OCI-LY7 (cell line): ENCODE results near the gene TPCN1. TPM values are rescaled to one million over a fixed set of nuclear protein-coding genes. Genes with fewer than 3 reads are reported as not detected.

Experiments
- BruUV-seq: library from RNA; stranded (reverse); fragments of 400-500 nt; replicated peaks from 2 replicates; lab custom pipeline; 2021; lab: Mats Ljungman, UMichigan
- CTCF ChIA-PET: fragments of 300-600 bp; sonication (Branson Sonifier 250); formaldehyde crosslinking; loops from one replicate; lab custom pipeline; 2022; ENCODE audit warnings: antibody characterized with exemption; ENCODE audit not compliant: unreplicated experiment; lab: Charles Lee
- POLR2A ChIA-PET: fragments of 300-600 bp; sonication (Branson Sonifier 250); formaldehyde crosslinking; loops from one replicate; lab custom pipeline; 2022; ENCODE audit warnings: antibody characterized with exemption; lab: Charles Lee
- DNase-seq: peaks from one replicate; pipeline ENCODE4 v3.0.0-alpha.2; 2015; ENCODE audit warnings: low spot score
- H2AFZ ChIP-seq: fragments of 200-600 bp; sonication (generic), shearing (Covaris generic); 2 replicates; pipeline ENCODE4 v1.6.1; 2014; ENCODE audit warnings: mild to moderate bottlenecking, antibody characterized with exemption, low read length, moderate library complexity
- H3K27ac ChIP-seq: fragments of 200-600 bp; sonication (generic); 2 replicates; pipeline ENCODE4 v1.5.1; 2014; ENCODE audit warnings: mixed run types, low read depth, mild to moderate bottlenecking, moderate library complexity, low read length, inconsistent platforms; ENCODE audit not compliant: poor library complexity, severe bottlenecking
- H3K36me3 ChIP-seq: fragments of 200-600 bp; sonication (generic); 2 replicates; pipeline ENCODE4 v1.6.1; 2014; ENCODE audit warnings: mild to moderate bottlenecking, antibody characterized with exemption, low read length, moderate library complexity, mixed read lengths; ENCODE audit not compliant: insufficient read depth
- H3K4me1 ChIP-seq: fragments of 200-600 bp; sonication (generic); 2 replicates; pipeline ENCODE4 v1.5.1; 2014; ENCODE audit warnings: mild to moderate bottlenecking, low read length; ENCODE audit not compliant: insufficient read depth, poor library complexity, severe bottlenecking
- H3K4me2 ChIP-seq: fragments of 200-600 bp; sonication (generic); 2 replicates; pipeline ENCODE4 v1.6.1; 2014; ENCODE audit warnings: mild to moderate bottlenecking, low read length
- H3K4me3 ChIP-seq: fragments of 200-600 bp; sonication (generic); 2 replicates; pipeline ENCODE4 v1.5.1; 2014; ENCODE audit warnings: mild to moderate bottlenecking, low read depth, low read length; ENCODE audit not compliant: poor library complexity, severe bottlenecking
- H3K79me2 ChIP-seq: fragments of 200-600 bp; sonication (generic); 2 replicates; pipeline ENCODE4 v1.6.1; 2016; ENCODE audit warnings: low read depth, mild to moderate bottlenecking, low read length, moderate library complexity, mixed read lengths; ENCODE audit not compliant: insufficient read depth
- H3K9me2 ChIP-seq: fragments of 200-600 bp; sonication (generic); 2 replicates; pipeline ENCODE4 v1.6.1; 2016; ENCODE audit warnings: mild to moderate bottlenecking, low read length, mixed read lengths; ENCODE audit not compliant: insufficient read depth
- H3K9me3 ChIP-seq: fragments of 200-600 bp; sonication (generic); 2 replicates; pipeline ENCODE4 v1.6.1; 2014; ENCODE audit warnings: mild to moderate bottlenecking, mixed run types, low read length, mixed read lengths
- H4K20me1 ChIP-seq: fragments of 200-600 bp; sonication (generic); 2 replicates; pipeline ENCODE4 v1.6.1; 2014; ENCODE audit warnings: mild to moderate bottlenecking, antibody characterized with exemption, low read length, moderate library complexity, mixed read lengths; ENCODE audit not compliant: insufficient read depth
- EZH2phosphoT487 ChIP-seq: fragments of 200-600 bp; sonication (generic); IDR thresholded peaks from 2 replicates; pipeline ENCODE4 v1.6.1; 2018; ENCODE audit warnings: low read depth, borderline replicate concordance, mild to moderate bottlenecking, mixed run types, antibody characterized with exemption, low read length, moderate library complexity, mixed read lengths
- intact Hi-C: fragments of 100-400 bp; cut with micrococcal nuclease; formaldehyde crosslinking; loops from one replicate; pipeline ENCODE4 v1.10.0; 2022; ENCODE audit not compliant: unreplicated experiment
- total RNA-seq, 2 experiments: library from RNA; depleted of rRNA in 1 of 2; stranded (reverse); fragments of >200 nt in 1 of 2; shearing (Covaris generic) in 1 of 2; gene quantifications; 2 replicates each; pipeline ENCODE4 v1.2.3, GENCODE V29; 2014 to 2022
- TF ChIP-seq, protein P1 (sequence below): fragments of 200-600 bp; sonication (generic); conservative IDR thresholded peaks from 2 replicates; pipeline ENCODE4 v1.5.1; 2014; ENCODE audit warnings: mild to moderate bottlenecking, antibody characterized with exemption, low read length, moderate library complexity, mixed read lengths

The TPCN1 gene
- total RNA-seq, 2 experiments from 2014 or later, result 96.0 to 160 TPM

DNA sequence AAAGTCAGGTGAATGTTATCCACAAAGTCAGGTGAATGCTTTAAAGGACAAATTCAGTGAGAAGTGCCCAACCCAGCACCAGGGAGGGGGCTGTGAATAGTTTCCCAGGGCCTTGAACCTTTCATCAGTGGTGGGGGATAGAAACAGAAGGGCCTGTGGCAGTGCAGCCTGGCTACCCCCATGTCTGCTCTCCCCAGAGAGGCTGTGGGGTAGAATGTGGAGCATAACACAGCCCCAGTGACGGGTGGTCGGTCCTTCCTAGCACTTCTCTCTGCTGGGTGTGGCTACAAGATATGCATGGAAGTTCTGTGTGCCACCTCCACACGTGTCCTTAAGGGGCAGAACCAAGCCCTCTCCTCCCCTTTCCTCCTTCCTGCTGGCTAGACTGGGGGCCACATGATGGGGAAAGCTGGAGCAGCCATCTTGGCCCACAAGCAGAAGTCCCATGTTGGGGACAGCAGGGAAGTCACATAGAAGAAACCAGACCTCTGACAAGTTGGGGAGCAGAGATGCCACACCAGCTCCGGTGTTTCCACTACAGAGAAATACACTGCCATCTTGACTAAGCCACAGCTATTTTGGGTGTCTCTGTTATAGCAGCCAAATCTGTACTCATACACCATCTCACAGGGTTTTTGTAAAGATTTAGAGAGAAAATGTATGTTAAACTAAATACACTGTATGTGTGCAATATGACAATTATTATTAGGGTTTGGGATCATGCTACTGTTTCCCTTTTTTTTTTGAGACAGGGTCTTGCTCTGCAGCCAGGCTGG lies 18.8 kb upstream of the TPCN1 start:
- ChIA-PET POLR2A (interaction anchor here (0.7 to 13.0 kb wide), 3 partner anchors 10 to 130 kb away, joined by 3 to 183 read pairs (median 4); partner anchors contain the start of gene TPCN1), CTCF (interaction anchor here (0.5 kb wide), 1 partner anchor 13 kb away, joined by 4 read pairs; no protein-coding TSS in a partner anchor)
- H3K4me3 ChIP-seq, result no peak overlapping the region
- peaks cover 7% of the 10 kb centered on the region; the same call in 1 of the 2 replicates for H3K9me3 ChIP-seq
- no peak overlapping the region for H3K4me2 ChIP-seq
- peaks cover 73% of the 10 kb centered on the region for H3K4me1 ChIP-seq
- DNase-seq, result no peak
- peak overlapping the region; percentile 37 for H3K27ac ChIP-seq
- H2AFZ ChIP-seq, result no peak overlapping the region
- no TSS peak for BruUV-seq
- no peaks in the 10 kb centered on the region for H3K9me2 ChIP-seq
- intact Hi-C loops, result no loop called here
- peaks cover 70% of the 10 kb centered on the region for H3K36me3 ChIP-seq
- H3K79me2 ChIP-seq, result peaks cover 15% of the 10 kb centered on the region; the same call in 1 of the 2 replicates
- TF ChIP-seq, protein P1, sequence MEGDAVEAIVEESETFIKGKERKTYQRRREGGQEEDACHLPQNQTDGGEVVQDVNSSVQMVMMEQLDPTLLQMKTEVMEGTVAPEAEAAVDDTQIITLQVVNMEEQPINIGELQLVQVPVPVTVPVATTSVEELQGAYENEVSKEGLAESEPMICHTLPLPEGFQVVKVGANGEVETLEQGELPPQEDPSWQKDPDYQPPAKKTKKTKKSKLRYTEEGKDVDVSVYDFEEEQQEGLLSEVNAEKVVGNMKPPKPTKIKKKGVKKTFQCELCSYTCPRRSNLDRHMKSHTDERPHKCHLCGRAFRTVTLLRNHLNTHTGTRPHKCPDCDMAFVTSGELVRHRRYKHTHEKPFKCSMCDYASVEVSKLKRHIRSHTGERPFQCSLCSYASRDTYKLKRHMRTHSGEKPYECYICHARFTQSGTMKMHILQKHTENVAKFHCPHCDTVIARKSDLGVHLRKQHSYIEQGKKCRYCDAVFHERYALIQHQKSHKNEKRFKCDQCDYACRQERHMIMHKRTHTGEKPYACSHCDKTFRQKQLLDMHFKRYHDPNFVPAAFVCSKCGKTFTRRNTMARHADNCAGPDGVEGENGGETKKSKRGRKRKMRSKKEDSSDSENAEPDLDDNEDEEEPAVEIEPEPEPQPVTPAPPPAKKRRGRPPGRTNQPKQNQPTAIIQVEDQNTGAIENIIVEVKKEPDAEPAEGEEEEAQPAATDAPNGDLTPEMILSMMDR, result no peak
- no peak for TF ChIP-seq EZH2phosphoT487
- H4K20me1 ChIP-seq, result no peaks in the 10 kb centered on the region

DNA sequence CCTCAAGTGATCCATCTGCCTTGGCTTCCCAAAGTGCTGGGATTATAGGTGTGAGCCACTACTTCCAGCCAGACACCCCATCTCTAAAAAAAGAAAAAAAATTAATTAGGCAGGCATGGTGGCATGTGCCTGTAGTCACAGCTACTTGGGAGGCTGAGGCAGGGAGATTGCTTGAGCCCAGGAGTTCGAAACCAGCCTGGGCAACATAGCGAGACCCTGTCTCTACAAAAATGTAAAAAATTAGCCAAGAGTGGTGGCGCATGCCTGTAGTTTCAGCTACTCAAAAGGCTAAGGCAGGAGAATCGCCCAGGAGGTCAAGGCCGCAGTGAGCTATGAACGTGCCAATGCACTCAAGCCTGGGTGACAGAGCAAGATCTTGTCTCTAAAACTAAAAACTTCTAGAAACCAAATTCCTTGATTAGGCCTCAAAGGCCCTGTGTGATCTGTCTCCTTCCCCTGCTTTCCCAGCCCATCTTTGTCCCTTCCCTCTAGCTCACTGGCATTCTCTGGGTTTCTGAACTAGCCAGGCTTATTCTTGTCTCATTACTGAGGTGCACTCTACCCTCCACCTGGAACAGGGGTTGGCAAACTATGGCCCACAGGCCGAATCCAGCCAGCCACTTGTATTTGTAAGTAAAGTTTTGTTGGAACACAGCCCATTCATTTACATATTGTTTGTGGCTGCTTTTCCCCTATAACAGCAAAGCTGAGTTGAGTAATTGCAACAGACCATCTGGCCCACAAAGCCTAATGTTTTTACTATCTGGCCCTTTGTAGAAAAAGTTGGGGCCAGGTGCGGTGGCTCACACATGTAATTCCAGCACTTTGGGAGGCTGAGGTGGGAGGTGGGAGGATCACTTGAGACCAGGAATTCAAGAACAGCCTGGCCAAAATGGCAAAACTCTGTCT lies 17.2 kb upstream of the TPCN1 start:
- ChIA-PET CTCF (no interaction called here), POLR2A (interaction anchor here (0.6 to 13.0 kb wide), 10 partner anchors 13 to 131 kb away, joined by 3 to 183 read pairs (median 4); partner anchors contain the start of genes CFAP73, SLC8B1 and TPCN1)
- no peaks in the 10 kb centered on the region for H4K20me1 ChIP-seq
- H2AFZ ChIP-seq, result peak overlapping the region; percentile 20; the same call in 1 of the 2 replicates
- H3K9me2 ChIP-seq, result no peaks in the 10 kb centered on the region
- DNase-seq, result no peak
- H3K36me3 ChIP-seq, result peaks cover 68% of the 10 kb centered on the region
- peak overlapping the region; percentile 46; the same call in 1 of the 2 replicates for H3K4me2 ChIP-seq
- peaks cover 15% of the 10 kb centered on the region; the same call in 1 of the 2 replicates for H3K79me2 ChIP-seq
- TF ChIP-seq EZH2phosphoT487, result no peak
- TF ChIP-seq, protein P1, result no peak
- BruUV-seq, result no TSS peak
- peaks cover 7% of the 10 kb centered on the region; the same call in 1 of the 2 replicates for H3K9me3 ChIP-seq
- intact Hi-C loops, result no loop called here
- H3K4me3 ChIP-seq, result no peak overlapping the region
- peak overlapping the region; percentile 63 for H3K27ac ChIP-seq
- peaks cover 77% of the 10 kb centered on the region for H3K4me1 ChIP-seq
